Pulmonary artery endothelial cell (primary cell): ENCODE data around the gene ARR3. TPM values are rescaled to one million over a fixed set of nuclear protein-coding genes. Genes with fewer than 3 reads are reported as not detected.
"Not testable (repeated sequence)": the region's sequence is repeated elsewhere in the genome, so short reads cannot be mapped to it uniquely, and the experiment has no call there.

Source experiments
- DNase-seq: peaks from one replicate; pipeline ENCODE4 v3.0.0-alpha.2; 2011; ENCODE audit warnings: low read depth, low spot score
- total RNA-seq: library from RNA; depleted of rRNA; stranded (reverse); fragments of >200 nt; gene quantifications from 2 replicates; pipeline ENCODE4 v1.2.3, GENCODE V29; 2014

The ARR3 gene
- not detected in 2 replicates for total RNA-seq

DNA sequence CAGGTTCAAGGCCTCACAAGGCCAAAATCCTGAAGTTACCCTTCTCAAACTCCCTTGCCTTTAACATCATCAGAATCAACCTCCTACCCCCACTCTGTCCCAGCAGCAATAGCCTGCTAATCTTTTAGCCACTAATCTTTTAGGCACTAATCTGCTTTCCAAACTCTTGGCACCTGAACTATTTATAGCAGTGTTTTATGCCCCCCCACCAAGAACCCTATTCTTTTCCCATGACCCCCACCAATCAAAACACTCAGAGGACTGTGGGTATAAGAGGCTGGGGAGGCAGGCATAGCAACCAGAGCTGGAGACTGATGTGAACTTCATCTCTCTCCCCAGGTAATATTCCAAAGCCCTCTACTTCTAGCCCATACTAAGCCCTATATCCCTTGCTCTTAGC, at the start of gene ARR3:
Gene ARR3, plus strand, starts transcription at position 301 of the 400 bp plus-strand sequence. CDS start 1,052 bp downstream, outside the sequence.
- DNase-seq: no peak

DNA sequence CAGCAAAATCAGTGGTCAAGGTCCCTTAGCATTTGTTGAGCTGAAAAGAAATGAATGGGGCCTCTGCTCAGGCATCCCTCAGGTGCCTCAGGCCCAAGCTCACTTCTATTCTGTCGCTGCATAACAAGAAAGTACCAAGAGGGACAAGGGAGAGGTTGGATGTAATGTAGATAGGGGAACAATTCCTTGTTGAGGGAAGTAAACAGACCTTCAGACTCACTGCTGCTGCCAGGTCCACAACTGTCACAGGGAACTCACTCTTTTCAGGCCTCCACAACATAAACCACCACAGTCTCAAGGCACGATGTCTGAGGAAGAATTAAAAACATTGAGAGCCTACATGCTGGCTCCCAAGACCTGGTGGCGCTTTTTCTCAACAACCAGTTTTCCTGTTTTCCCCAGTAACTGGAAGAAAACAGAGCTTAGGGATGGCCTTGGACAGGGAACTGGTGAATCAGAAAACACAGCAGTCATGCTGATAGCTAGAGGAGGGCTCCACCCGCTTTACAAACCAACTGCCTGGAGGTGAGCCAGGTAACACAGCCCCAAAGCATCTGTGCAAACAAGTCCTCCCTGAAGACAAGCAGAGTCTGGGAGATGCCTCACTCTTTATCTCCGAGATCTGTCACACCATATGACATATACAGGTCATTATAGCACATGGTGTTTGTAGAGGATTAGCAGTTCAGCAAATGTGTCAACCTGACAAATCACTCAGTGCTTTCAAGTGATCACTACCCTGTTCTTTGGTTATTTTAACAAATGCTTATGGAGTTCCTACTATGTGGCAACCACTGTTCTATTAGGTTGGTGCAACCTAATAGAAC, 48.0 kb upstream of the ARR3 start:
- DNase-seq: no peak

DNA sequence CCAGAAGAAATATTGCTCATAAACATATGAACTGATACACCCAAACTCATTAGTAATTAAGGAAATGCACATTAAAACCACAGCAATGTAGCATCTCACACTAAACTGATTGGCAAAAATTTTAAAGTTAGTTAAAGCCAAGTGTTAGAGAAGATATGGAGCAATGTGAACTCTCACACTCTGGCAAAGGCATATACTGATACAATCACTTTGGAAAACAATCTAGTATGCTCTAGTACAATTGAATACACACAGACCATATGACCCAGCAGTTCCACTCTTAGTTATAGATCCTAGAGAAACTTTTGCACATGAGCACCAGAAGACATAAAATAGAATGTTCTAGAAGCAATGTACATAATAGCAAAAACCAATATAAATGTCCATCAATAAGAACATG, 42.1 kb upstream of the ARR3 start:
- no peak for DNase-seq

DNA sequence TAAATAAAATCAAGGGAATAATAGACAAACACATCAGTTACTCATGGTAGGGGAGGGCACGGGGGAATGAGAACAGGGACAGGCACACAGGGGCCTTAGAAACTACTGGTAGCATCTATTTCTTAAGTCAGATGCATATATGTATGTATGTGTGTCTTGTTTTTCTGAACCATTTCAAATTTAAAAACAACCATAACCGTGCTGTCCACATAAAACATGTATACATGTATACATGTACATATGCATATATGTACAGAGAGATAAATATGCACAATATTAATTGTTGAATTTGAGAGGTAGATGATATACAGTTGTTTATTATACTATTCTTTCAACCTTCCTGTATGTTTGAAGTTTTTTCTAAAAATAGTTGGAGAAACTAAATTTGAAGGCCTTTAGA, 41.4 kb upstream of the ARR3 start:
- DNase-seq: no peak

DNA sequence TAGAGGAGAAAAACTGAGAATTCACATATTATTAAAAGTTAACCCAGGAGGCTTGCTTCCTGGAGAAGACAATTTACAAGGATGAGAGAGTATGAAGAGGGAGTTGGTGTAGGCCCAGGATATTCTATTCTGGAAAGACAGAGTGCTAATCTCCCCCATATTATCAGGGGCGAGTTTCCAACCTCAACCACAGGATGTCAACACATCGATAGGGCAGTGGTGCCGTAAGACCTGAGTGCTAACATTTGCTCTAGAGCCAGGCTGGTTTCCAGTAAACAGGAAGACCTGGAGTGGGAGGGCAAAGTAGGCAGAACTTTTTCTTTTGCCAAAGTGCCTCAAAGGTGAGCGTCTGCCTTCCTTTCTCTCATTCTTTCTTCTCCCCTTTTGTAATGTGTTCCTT, 36.5 kb upstream of the ARR3 start:
- DNase-seq: no peak

DNA sequence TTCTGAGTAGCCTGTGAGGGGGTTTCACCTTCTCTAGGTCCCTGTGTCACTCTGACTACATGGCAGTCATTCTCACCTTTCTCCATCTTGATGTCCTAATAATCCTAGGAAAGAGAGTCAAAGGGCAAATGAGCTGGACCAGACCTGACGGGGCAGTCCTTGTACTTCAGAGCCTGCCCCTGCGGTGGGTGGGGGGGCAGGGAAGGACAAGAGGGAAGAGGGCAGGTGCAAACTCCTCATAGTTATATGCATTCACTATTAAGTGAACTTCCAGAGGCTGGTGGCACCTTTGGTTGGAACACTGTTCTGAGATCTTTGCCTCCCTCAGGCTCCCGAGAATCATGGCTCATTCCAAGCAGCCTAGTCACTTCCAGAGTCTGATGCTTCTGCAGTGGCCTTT, 33.8 kb upstream of the ARR3 start, which contains the start of gene AWAT1:
Gene AWAT1, plus strand, starts transcription at position 301 of the 400 bp plus-strand sequence. Its CDS starts 41 bp downstream, at position 342.
- DNase-seq: no peak

DNA sequence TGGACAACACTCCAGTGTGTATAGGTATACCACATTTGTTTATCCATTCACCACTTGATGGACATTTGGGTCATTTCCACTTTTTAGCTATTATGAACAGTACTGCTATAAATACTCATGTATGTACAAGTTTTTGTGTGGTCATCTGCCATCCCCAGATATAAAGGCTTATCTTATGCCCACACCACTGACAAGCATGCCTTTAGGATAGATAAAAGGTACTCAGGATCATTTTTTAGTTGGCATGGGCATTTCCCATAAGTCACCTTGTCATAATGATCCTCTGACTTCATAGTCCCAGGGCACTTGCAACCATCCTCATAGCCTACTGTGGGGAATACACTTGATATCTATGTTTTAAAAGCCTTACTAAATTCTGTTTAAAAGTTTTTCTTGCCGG, 27.4 kb upstream of the ARR3 start:
- DNase-seq: no peak

DNA sequence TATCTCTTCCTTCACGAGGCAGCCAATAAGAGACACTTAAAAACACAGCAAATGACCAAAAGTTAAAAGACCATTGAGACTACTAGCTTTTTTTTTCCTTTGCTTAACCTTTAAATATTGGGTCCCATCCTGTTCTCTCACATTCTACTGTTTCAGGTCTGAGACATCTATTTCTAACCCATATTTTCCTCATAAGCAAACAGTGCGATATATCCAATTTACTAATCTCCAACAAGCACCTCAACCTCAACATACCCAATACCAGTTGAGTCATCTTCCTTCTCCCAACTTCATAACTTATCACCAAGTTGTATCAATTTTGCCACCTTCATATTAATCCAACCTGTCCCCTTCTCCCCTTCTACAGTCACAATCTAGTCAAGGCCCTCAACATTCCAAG, 26.6 kb upstream of the ARR3 start:
- DNase-seq: no peak

DNA sequence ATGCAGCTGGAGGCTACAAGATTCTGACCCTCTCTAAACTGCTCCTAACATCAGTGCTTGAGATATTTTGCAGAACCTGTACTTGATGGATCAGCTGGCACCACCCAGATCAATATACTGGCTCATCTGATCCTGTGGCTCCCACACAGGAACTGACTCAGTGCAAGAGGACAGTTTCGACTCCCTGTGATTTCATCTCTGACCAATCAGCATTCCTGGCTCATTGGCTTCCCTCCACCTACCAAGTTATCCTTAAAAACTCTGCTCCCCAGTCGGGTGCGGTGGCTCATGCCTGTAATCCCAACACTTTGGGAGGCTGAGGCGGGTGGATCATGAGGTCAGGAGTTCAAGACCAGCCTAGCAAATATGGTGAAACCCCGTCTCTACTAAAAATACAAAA, 24.5 kb upstream of the ARR3 start:
- DNase-seq: not testable (repeated sequence)

DNA sequence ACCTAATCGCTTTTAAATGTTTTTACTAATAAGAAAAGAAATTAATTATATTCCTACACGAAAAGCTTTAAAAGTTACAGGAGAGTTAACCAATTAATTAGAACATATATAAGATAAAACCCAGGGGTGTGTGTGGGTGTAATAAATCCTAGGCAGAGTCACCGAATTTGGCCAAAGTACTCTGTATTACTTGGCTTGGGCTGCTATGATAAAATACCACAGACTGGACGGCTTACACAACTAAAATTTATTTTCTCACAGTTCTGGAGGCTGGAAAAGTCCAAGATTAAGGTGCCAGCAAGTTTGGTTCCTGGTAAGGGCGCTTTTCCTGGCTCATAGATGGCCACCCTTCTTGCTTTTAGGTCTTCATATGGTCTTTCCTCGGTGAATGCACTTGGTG, 23.3 kb upstream of the ARR3 start:
- no peak for DNase-seq

DNA sequence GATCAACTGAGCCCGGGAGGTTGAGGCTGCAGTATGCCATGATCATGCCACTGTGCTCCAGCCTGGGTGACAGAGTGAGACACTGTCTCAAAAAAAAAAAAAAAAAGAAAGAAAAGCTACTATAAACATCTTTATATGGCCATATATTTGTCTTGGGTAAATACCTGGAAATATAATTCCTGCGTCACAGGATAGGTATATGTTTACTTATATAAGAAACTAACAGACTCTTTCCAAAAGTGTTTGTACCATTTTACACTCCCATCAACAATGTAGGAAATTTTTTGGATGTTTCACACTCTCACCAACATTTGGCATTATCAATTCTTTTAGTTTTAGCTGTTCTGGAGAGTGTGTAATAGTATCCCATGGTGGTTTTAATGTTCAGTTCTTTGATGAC, 20.9 kb upstream of the ARR3 start:
- DNase-seq: no peak

DNA sequence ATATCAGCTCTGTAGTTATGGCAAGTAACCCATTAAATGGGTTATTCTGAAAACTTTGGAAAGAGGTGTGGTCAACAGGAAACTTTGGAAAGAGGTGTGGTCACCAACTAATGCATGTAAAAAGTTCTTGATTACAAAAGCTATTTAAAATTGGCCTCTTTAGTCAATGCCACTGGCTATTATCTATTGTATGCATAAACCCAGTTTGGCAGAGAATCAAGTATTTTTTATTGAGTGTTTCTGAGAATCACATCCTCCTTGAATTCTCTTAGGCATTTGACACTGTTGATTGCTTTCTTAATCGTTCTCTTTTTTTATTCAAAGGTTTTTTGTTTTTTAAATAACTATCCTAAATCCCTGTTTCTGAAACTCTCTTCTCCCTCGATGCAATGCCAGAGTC, 15.6 kb upstream of the ARR3 start:
- no peak for DNase-seq

DNA sequence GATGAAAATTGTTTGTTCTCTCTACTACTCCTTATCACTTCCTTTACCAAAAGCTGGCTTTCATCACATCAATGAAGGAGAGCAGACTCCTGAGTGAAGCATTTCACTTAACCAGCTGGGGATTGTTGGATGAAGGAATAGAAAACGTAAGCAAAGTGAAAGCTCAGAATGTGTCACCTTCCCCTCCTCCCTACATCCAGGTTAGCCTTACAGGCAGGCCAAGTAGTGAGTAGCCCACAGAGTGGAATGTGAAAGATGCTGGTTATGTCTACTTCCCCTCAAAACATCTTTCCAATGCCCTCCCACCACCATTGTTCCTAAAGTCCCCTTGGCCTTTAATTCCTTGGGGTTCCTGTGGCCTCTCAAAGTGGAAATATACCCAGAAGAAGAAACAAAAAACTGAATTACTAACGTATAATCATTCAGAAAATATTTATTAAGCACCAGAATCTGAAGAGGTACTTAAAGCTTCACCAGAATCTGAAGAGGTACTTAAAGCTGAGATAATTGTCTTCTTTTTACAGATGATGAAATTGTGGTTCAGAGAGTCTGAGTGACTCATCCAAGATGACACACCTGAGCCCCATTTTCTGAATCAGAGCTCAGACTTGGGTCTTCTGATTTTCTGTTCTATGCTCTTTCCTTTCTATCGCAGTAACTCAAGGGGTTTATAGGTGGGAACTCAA, 14.6 kb upstream of the ARR3 start:
- DNase-seq: no peak

DNA sequence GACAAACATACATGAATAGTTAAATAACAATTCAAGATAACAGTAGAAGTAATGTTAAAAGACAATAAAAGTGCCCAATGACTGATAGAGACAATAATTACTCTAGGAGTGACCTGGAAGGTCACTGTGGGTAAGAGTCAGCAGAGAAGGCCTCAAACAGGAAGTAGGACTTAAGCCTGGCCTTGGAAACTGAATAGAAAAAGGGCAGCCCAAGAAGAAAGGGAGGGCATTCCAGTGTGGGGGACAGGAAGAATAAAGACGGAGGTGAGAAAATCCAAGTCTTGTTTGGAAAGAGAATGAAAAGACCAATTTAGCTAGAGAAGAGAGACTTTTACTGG, 14.1 kb upstream of the ARR3 start:
- DNase-seq: no peak

DNA sequence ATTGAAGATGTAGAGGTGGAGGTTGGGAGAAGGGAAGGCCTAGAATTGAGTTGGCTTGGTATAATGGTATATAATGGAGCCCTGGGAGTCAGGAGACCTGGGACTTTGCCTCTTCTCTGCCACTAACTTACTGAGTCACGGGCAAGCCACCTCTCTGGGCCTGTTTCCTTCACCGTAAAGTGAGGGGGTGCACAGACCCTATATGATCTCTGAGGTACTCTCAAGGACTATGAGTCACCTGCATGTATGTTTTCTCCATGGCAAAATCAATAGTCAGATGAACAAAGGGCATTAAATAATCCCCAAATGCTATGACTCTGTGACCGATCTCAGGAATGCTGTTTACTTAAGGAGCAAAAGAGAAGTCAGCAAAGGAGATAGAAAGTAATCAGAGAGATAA, 13.2 kb upstream of the ARR3 start:
- no peak for DNase-seq

DNA sequence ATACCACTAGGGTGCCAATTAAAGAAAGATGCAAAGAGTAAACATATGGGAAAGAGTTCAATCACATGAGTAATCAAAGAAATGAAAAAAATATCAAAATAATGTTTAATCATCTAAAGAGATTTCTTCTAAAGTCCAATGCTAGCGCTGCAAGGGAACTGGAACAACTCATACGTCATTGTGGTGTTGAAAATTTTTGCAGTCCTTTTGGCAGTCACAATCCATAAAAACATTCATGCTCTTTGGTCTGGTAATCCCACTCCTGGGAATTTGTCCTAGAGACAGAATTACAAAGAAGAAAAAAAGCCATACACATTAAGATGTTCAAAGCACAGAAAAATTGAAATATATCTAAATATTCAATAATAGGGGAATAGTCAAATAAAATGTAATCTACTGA, 12.7 kb upstream of the ARR3 start:
- DNase-seq: no peak

DNA sequence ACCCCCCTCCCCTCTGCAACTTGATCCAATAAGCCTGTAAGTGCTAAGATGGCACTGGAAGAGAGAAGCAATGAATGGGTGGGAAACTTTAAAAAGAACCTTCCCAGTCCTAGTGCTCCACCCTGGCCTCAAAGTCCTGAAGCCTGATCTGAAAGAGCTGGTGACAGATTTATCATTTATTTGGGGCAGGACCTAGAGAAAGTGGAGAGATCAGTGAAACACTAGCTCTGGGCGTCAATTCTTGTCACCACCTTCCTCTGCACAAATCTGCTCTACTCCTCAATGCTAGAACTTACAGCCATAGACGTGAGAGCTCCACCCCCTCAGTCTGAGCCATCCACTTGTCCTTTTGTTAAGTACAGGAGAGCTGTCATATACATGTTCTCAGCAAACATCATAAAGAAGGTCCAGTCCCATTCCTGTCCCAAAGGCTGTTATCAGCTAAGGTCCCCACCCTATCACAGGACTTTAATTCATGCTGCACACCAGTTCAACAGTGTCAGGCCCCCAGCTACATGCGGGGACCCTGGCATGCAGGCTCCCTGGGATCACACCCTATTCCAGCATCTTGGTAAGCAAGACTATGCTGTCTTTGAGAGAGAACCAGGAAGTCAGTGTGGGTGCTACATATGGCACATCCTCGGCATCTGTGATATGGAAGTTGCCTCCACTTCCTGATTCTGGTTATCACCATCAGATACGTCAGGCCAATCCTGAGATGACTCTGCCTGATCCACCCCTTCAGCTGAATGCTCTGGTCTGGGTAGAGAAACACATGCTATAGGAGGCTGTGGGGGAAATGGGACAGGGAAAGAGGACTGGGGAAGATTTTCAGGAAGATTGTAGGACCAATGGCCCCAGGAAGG, 10.5 kb upstream of the ARR3 start:
- DNase-seq: no peak

DNA sequence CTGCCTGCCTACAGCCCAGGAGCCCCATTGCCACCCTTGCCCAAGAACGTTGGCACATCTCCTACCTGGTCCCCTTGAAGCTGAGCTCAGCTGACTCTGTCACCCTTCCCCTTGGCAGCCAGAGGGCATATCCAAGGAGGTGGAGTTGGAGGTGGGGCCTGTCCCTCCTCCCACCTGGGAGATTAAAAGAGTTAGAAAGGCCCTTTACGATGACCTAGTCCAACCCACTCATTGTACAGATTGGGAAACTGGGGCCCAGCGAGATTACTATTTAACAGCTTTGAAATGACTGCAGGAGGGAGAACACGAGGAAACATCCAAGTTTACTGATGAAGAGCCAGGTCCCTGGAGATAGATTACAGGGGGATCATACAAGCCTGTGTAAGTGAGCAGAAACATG, 8.0 kb upstream of the ARR3 start, which contains the start of gene P2RY4:
Gene P2RY4, minus strand, starts transcription at position 101 of the 400 bp plus-strand sequence. CDS start 580 bp downstream, outside the sequence.
- DNase-seq: no peak

DNA sequence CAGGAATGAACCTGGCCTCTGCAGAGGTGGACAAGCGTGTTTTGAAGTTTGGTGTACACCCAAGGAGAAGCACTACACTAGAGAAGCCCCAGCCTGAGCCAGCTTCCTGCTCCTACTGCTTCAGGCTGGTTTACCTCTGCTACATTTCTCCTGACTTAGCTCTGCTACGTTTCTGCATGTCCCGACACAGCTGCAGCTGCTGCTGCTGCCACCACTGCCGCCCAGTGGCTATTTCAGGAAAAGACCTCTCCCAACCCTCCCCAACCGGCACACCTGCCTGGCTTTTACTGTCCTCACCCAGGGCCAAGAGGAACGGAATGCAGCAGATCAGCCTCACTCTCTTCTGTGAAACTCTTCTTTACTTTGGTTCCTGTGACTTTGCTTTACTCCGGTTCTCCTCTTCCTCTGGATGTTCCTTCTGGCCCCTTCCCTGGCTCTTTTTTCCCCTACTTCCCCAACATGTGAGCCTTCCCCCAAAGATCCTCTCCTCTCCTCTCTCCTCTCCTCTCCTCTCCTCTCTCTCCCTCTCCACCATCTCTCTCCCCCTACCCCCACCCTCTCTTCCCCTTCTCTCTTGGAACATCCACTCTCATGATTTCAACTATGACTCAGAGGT, 5.1 kb upstream of the ARR3 start:
- DNase-seq: no peak

DNA sequence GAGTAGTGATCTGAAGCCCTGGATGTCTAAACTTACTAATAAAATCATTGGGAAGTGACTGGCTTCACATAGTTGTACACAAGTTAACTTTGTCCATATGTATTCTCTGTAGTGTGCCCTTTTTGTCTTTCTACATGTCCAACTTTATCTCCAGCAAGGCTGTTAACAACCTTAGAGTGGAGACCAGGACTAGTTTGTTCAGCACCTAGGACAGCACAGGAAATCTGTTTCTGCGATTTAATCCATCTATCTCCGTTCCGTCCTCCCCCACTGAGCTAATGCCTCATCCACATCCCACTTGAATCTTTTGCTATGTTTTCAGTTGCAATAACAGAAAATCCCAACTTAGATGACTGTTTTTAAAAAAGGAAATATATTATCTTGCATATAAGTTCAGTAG, 3.4 kb upstream of the ARR3 start:
- no peak for DNase-seq

DNA sequence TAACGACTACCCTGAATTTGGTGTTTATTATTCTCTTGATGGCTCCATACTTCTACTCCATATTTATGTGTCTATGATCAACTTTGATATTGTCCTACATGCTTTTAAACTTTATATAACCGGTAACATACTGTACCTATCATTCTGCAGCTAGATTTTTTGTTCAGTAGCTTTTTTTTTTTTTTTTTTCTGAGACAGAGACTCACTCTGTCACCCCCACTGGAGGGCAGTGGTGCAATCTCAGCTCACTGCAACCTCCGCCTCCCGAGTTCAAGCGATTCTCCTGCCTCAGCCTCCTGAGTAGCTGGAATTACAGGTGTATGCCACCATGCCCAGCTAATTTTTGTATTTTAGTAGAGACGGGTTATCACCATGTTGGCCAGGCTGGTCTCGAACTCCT, 5.9 kb downstream of the ARR3 start:
- not testable (repeated sequence) for DNase-seq
